GM18951 (cell line): Measurements from ENCODE around the gene CSF3R.

Experiments used
- POLR2A ChIP-seq: IDR thresholded peaks from 4 replicates; pipeline ENCODE4 v1.6.1; 2011; ENCODE audit warnings: mild to moderate bottlenecking; ENCODE audit not compliant: insufficient read length, insufficient read depth; ENCODE audit errors: extremely low read depth
- in situ Hi-C: fragments of 300-500 bp; cut with MboI; formaldehyde crosslinking; loops from one replicate; pipeline ENCODE4 v1.12.0; 2022; ENCODE audit warnings: low sequenced_read_pairs, mixed read lengths, inconsistent platforms; ENCODE audit not compliant: unreplicated experiment

The CSF3R gene

GRCh38 chr1:36420409-36420808 is 62.3 kb downstream of the CSF3R start:
- no peak for TF ChIP-seq POLR2A
- in situ Hi-C loops = no loop called here

GRCh38 chr1:36419569-36419968 is 63.1 kb downstream of the CSF3R start:
- in situ Hi-C loops = no loop called here
- no peak for TF ChIP-seq POLR2A

GRCh38 chr1:36419140-36419539 is 63.6 kb downstream of the CSF3R start:
- TF ChIP-seq POLR2A = no peak
- in situ Hi-C loops = no loop called here

- in situ Hi-C loops = no loop called here
Observed at GRCh38 chr1:36417931-36418330, 64.8 kb downstream of the CSF3R start.

More at GRCh38 chr1:36417931-36418330, 64.8 kb downstream of the CSF3R start:
- no peak for TF ChIP-seq POLR2A
